DMS53 treated with DMSO at 0.1 percent for 48 hours (cell line): ENCODE measurements around the gene SLC1A6.
"Not testable (repeated sequence)": the region's sequence is repeated elsewhere in the genome, so short reads cannot be mapped to it uniquely, and the experiment has no call there.

Experiments
- DNase-seq: peaks from one replicate; lab custom pipeline; 2025; ENCODE audit not compliant: unreplicated experiment; lab: John Stamatoyannopoulos, UW

SLC1A6 gene

DNA sequence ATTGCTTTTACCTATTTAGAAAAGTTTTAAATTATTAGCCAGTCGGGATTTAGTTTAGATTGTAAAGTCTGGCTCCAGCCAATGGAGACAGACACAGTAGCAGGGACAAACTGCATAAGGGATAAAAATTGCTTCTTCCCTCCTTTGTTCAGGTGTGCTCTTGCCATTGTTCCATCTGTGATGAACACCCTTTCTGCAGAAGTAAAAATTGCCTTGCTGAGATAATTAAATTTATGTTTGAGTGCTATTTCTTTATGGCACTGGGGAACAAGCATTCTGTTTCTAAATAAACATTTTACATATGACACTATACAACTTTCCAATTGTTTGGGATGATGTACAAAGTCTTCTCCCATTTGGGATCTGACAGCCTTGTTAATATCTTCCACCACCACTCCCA, 20.4 kb downstream of the SLC1A6 start:
- DNase-seq = no peak

DNA sequence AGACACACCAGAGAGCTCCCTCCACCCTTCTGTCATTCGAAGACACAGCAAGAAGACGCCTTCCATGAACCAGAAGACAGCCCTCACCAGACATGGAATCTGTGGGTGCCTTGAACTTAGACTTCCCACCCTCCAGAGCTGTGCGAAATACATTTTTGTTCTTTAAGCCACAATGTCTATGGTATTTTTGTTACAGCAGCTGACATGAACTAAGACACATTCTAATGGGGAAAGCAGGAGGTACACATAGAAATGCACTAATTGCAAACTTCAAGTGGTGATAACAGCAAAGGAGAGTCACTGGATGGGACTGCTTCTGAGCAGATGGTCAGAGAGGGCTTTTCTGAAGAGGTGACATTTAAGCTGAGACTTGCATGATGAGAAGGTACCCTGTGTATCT, 22.2 kb downstream of the SLC1A6 start:
- DNase-seq = no peak

DNA sequence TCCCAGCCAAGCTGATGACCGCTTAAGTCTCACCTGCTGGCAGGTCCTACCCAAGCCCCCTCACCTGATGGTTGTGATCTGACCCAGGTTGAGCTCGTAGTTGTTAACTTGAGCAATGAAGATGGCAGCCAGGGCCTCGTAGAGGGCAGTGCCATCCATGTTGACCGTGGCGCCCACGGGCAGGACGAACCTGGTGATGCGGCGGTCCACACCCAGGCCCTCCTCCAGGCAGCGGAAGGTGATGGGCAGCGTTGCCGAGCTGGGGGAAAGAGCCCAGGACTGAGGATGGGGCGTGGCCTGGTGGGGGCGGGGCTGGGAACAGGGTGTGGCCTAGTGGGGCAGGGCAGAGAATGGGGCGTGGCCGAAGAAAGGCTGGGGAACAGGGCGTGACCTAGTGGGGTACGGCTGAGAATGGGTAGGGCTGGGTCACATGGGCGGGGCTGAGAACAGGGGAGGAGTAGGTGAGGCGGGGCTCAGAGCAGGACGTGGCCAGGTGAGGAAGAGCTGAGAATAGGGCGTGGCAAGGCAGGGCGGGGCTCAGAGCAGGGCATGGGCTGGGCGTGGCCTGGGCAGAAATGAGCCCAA, 25.5 kb downstream of the SLC1A6 start:
- no peak for DNase-seq

DNA sequence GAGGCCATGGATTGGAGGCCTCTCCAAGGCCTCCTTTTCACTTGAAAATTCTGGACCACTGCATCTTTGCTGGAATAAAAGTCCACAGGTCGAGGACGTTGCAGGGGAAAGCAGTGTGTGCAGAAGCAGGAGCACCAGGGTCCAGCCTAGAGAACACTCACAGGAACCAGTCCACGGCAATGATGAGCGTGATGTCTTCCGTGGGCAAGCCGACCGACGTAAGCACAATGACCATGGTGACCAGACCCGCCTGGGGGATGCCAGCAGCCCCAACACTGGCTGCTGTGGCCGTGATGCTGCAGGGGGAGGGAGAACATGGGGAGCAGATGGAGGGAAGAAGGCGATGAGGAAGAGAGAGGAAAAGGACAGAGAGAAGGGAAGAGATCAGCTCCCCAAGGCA, 26.9 kb downstream of the SLC1A6 start:
- DNase-seq = no peak

DNA sequence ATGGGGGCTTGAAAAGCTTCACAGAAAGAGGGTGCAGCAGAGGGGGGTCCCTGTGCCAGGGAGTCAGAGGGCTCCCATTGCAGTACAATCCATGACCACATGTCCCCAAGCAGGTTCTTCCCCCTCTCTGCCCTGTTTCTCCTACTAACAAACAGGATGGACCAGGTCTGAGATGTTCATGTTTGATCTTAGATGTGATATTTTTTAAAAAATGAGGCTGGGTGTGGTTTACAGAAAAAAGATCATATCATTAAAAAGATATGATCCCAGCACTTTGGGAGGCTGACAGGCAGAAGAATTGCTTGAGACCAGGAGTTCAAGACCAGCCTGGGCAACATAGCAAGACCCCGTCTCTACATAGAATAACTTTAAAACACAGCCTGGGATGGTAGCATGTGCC, 29.2 kb downstream of the SLC1A6 start:
- DNase-seq = no peak

DNA sequence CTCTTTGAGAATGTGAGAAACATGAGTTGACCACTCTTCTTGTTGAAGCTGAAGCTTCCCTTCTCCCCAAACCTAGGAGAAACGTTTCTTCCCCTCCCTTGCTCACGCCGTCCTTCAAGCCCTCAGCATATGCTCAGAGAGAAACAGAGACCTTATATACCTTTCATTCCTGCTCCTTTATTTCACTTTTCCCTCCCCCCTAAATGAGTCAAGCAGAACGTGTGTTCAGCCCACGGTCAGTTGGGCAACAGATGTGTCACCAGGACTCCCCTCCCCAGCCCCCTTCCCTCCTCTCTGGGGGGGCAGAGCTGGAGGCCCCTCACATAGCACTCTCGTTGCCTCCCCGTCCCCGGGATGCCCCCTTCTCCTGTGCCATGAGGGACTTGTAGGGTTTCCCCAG, 29.8 kb downstream of the SLC1A6 start:
- no peak for DNase-seq

DNA sequence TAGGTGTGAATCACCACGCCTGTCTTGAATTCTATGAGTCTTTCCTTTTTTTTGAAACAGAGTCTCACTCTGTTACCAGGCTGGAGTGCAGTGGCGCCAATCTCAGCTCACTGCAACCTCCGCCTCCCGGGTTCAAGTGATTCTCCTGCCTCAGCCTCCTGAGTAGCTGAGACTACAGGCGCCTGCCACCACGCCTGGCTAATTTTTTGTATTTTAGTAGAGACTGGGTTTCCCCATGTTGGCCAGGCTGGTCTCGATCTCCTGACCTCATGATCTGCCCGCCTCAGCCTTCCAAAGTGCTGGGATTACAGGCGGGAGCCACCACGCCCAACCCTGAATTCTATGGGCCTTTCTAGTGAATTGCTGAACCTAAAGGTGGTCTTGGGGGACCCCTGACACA, 30.3 kb downstream of the SLC1A6 start:
- DNase-seq = not testable (repeated sequence)

DNA sequence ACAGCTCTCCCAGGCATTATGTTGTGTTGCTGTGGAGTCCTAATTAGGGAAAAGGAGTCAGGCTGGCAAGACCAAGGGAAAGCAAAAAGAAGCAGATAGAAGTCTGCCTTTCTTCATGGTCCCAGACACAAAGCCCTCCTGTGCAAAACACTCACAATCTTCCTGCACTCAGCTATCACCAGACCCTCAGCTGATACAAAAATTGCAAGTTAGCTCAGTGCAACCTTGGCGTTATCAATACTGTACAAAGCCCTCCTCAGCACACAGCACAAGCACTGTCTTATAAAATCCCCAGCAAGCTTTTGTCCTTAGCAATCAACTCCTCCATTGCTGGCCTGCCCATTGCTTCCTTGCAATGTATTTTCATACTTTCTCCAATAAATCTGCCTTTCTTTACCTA, 35.2 kb downstream of the SLC1A6 start:
- no peak for DNase-seq

DNA sequence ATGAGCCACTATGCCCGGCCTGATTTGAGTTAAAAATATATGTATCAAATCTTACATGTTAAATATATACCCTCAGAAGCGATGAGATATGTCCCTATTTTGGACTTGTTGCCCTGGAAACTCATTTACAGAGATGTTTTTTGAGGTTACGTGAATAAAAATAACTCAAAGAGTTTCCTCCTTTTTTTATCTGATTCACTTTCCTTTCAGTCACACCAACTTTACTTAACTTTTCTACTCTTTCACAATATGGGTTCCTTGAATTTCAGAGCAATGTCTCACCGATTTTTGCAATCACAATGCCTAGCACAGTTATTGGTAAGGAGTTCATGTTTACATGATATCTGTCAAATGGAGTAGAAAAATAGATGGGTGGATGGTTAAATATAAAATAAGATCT, 36.1 kb downstream of the SLC1A6 start:
- DNase-seq = no peak

DNA sequence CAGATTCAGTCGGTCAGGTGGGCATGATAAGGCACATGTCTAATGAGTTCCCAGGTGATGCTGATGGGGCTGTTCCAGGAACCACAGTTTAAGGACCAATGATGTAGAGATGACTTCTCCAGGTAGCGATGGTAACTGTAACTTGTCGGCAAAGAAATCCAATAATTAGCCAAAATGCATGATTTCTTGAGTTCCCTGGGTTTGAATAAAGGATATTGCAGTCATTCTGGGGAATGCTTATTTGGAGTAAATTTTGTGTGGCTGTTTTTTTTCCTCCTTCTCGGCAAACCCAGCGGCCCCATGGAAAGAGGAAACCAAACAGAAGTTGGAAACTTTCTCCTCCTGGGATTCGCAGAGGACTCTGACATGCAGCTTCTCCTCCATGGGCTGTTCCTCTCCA, 38.5 kb downstream of the SLC1A6 start, which contains the start of gene OR7C2:
Gene OR7C2, plus strand, starts transcription at position 301 of the 400 bp plus-strand sequence. Its CDS starts 0 bp downstream, at position 301.
- DNase-seq = no peak

DNA sequence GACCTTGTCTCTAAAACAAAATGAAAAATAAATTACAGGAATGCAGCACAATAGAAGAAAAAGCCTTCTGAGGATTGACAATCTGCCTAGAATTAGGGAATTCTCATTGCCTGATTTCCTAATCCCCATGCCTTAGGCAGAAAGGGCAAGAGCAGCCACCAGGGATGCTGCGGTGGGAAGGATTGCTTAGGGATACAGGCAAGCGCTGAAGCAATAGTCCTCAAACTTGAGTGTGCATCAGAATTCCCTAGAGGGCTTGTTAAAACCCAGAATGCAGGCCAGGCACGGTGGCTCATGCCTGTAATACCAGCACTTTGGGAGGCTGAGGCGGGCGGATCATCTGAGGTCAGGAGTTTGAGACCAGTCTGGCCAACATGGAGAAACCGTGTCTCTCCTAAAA, 39.4 kb downstream of the SLC1A6 start:
- no peak for DNase-seq

DNA sequence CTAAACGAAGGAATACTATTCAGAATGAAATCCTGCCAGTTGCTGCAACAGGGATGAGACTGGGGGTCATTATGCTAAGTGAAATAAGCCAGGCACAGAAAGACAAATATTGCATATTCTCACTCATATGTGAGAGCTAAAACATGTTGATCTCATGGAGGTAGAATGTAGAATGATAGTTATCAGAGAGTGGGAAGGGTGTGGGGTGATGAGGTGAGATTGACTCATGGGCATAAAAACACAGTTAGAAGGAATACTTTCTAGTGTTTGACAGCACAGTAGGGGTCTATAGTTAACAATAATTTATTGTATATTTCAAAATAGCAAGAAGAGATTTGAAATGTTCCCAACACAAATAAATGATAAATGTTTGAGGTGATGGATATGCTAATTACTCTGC, 46.2 kb downstream of the SLC1A6 start:
- no peak for DNase-seq

DNA sequence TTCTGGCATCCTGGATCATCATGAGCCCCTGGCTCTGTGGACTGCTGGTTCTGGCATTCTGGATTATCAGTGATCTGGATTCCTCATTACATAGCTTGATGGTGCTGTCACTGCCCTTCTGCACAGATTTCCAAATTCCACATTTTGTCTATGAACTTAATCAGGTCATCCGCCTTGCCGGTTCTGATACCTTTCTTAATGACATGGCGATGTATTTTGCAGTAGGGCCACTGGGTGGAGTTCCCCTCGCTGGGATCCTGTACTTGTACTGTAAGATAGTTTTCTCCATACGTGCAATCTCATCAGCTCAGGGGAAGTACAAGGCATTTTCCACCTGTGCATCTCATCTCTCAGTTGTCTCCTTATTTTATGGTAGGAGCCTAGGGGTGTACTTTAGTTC, 62.8 kb downstream of the SLC1A6 start:
- no peak for DNase-seq

DNA sequence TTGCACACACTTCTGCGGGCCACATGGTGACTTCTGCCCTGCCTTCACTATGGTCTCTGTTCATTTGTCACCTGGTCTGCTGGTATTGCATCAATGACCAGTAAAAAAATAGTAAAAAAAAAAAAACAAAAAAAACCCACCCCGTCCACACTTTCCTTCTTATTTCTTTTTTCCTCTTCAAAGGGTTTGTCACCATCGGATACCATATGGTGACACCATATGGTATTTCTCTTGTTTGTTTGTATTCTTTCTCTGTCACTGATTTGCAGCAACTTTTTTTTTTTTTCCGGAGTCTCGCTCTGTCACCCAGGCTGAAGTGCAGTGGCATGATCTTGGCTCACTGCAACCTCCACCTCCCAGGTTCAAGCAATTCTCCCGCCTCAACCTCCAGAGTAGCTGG, 64.5 kb downstream of the SLC1A6 start:
- no peak for DNase-seq

DNA sequence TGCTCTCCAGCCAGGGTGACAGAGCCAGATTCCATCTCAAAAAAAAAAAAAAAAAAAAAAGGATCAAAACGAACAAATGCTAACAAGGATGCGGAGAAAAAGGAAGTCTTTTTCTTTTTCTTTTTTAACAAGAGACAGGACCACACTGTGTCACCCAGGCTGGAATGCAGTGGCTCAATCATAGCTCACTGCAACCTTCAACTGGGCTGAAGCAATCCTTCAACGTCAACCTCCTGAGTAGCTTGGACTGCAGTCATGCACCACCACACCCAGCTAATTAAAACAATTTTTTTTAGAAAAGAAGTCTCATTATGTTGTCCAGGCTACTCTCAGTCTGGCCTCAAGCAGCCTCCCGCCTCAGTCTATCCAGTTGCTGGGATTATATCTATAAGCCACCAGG, 73.0 kb downstream of the SLC1A6 start:
- no peak for DNase-seq

DNA sequence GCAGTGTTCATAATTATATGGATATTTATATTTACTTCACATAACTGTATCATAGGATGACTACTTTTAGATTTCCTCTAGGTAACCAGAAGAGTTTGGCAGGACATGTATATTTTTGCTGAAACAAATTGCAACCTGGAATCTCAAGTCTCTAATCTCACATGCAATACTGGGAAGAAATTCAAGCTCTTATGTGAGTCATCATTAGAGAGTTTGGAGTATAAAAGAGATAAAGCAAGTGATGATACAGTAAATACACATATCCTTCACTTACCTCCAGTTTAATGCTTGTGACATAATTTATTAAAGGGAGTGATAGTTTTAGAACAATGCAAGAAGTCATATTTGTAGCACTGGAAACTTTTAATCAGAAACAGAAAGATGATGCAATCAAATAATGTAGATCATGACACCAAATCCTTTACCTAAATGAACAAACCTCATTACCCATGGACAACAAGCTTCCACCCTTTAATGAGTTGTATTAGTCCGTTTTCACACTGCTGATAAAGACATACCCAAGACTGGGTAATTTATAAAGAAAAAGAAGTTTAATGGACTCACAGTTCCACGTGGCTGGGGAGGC, 77.9 kb downstream of the SLC1A6 start:
- DNase-seq = no peak
